UCSD-AML1 (cell line): ENCODE data around the gene C22orf42.
"Not testable (repeated sequence)": the region's sequence is repeated elsewhere in the genome, so short reads cannot be mapped to it uniquely, and the experiment has no call there.

Experiments used
- DNase-seq: peaks from one replicate; lab custom pipeline; 2025; ENCODE audit not compliant: unreplicated experiment; lab: John Stamatoyannopoulos, UW

C22orf42 gene, protein sequence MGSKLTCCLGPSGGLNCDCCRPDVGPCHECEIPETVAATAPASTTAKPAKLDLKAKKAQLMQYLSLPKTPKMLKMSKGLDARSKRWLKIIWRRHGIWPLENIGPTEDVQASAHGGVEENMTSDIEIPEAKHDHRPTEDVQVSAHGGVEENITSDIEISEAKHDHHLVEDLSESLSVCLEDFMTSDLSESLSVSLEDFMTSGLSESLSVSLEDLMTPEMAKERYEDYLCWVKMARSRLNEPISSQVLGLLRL

DNA sequence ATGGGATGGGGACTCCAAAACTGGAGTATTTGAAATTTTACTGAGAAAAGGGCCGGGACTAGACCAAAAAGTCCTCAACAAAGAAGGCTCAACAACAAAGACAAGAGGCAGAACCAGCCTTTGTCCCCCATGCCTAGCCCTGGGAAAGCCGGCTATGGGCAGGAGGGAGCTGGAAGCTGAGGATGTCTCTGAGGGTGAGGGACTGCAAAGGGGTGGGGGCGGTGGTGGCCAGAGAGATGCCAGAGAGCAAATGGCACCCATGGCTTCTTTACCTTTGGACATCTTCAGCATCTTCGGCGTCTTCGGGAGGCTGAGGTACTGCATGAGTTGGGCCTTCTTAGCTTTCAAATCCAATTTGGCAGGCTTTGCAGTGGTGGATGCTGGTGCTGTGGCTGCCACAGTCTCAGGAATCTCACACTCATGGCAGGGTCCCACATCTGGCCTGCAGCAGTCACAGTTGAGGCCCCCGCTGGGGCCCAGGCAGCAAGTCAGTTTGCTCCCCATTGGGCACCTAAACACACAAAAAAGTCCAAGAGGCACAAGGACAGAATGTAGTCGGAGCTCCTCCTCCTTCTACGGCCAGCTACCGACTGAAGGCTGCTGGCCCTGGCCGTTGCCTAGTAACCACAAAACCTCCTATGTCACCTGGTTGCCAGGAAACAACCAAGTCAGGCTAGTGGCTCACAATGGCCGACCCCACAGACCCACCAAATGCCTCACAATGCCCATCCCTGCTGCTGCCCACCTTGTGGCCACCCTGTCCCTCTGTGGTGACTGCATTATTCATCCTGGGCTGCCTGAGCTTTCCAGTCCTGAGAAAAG lies at the start of gene C22orf42:
C22orf42 (minus strand) TSS at position 592 of the 822 bp plus-strand sequence; CDS start at position 504, 88 bp downstream.
- DNase-seq, result no peak

DNA sequence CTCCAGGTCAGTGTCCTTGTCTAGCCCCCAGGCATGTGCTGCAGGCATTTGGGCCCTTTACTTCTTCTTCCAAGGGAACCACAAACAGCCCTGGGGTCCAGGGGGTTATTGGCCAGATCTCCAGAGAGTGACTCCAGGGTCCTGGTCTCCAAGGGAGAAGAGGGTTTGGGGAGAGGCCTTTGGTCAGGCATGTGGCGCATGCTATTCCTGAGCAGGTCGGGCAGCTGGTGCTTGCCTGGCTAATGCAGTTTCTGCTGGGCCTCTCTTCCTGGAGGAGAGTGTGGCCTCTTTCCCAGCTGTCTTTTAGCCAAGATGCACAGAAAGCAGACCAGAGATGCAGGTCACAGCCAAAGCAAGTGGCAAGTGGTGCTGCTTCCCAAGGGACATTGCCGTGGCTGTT lies 49.6 kb upstream of the C22orf42 start:
- DNase-seq, result no peak

DNA sequence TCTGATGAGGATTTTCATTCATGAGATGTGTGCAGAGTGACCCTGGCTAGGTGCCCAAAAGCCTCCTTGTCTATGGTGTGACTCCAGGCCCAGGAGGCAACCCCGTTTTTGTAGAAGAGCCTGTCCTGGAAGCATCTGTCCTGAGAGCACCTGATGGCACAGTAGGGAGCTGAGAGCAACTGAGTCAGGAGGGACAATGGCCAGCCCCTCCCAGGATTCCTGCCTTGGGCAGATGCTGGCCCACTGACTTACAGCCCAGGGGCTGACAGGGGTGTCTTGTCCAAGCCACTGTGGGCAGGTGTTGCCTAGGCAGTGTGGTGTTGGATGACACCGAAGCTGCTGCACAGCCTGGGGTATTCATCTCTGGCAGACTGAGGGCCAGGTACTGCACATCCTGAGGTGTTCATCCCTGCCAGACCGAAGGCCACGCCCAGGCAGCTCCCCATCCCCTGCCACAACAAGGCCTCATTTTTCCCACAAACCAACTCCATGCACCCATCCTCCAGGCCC lies 48.9 kb upstream of the C22orf42 start:
- no peak for DNase-seq

DNA sequence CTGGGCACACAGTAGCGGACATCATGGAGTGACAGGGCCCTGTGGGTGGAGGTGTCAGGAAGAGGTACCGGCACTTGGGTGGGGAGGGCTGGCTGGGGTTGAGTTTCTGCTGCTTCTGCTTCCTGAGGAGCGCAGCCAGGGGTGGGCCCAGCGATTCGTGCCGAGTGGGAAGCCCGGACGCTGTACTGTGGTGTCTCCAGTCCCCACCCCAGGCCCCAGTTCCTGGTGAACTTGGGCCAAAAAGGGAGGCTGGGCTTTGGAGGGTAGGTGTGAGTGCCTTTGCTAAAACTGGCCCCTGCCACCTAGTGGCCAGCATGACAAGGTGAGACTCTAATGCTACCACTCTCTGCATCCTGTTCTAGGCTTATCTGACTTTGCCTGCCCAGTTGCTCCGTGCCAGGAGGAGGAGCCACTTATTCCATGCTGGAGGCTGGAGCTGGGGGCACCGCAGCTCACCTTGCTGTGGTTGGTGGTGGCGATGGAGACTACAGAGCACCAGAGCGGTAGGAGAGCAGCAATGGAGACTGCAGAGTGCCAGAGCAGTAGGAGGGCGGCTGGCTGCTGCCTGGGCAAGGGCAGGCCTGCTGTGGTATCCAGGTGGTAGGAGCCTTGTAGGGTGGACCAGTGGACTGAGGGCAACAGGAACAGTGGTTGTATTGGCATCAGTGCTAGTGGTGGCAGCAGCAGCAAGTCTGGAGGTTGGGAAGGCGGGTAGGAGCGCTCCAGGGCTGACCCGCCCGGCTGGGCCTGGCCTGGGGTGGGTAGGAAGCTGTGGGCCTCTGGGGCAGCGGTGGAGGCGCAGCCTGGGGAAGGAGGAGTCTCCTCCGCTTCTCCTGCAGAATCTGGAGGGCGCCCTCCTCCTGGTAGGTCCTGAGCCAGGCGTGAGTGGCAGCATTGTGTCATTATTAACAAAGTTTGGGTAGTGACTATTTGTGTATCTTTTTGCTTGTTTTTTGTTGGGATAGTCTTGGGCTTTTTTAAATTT lies 48.0 kb upstream of the C22orf42 start:
- peak; percentile 33 for DNase-seq

DNA sequence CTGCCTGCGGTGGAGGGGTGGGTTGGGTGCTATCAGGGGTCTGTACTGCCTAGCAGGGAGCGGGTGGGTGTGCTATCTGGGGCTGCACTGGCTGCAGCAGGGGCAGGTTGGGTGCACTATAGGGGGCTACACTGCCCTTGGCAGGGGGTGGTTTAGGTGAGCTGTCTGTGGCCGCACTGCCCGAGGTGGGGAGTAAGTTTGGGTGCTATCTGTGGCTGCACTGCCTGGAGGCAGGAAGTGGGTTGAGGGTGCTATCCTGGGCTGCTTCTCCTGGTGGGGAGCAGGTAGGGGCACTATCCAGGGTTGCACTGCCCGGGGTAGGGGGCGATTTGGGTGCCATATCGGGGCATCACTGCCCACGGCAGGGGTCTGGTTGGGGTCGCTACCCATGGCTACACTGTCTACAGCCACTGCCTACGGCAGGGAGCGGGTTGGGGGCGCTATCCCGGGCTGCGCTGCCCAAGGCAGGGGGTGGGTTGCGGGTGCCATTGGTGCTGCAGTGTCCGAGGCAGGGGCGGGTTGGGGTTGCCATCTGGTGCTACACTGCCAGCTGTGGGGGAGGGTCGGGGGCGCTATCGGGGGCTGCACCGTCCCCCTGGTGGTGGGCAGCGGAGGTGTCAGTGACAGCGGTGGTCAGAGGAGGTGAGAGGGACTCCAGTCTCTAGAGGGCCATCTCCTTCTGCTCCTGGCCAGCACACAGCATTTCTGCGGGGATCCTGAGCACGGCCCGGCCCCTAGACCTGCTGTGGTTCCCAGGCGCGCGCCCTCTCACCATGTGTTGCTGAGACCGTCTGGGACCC lies 47.1 kb upstream of the C22orf42 start:
- DNase-seq, result no peak

DNA sequence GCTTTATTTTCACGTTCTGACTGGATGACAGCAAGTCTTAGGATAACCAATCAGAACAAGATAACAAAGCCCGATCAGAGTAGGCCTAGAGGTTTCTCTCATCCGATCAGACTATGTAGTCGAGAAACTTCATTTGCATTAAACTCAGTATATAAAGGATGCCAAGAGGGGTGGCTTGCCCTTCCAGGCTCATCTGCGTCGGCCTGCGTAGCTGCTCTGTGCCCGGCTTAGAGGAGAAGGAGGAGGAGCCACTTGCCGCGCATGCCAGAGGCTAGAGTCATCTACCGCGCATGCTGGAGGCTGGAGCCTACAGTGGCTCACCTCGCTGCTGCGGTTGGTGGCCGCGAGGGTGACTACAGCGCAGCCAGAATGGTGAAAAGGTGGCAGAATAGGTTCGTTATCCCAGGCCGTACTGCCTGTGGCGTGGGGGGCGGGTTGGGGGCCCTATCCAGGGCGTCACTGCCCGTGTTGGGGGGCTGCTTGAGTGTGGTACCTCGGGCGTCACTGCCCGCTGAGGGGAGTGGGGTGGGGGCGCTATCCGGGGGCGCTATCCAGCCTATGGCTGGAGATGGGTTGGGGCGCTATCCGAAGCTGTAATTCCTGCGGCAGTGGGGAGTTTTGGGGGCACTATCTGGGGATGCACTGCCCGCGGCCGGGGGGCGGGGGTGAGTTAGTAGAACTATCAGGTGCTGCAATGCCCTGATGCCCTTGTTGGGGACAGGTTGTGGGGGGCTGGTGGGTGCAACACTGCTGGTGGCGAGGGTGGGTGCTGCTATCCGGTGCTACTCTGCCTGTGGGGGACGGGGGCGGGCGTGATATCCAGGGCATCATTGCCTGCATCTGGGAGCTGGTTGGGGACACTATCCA lies 46.0 kb upstream of the C22orf42 start, which contains the start of gene RFPL2:
RFPL2 (minus strand) TSS at position 218 of the 867 bp plus-strand sequence. CDS start 2,622 bp downstream, outside the sequence.
- DNase-seq, result peak; percentile 37

DNA sequence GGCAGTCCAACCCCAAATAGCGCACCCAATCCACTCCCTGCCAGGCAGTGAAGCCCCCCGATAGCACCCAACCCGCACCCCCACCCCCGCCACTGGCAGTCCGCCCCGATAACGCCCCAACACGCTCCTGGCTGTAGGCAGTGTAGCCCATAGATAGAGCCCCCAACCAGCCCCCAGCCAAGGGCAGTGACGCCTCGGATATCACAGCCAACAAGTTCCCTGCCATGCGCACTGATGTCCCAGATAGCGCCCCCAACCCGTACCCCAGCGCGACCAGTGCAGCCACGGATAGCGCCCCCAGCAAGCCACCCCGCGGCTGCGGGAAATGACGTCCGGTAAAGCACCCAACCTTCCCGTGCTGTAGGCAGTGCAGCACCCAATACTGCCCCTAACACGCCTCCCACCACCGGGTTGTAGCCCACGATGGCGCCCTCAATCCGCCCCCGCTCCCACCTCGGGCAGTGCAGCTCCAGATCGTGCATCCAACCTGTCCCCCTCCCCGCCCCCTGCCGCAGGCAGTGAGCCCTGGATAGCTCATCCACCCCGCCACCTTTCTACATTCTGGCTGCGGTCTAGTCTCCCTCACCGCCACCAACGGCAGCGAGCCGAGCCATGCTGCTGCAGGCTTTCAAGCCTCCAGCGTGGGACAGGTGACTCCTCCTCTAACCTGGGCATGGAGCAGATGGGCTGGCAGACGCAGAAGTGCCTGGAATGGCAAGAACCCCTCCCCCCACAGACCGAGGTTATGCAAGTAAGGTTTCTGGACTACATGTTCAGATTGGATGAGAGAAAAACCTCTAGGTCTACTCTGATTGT lies 45.1 kb upstream of the C22orf42 start:
- no peak for DNase-seq

DNA sequence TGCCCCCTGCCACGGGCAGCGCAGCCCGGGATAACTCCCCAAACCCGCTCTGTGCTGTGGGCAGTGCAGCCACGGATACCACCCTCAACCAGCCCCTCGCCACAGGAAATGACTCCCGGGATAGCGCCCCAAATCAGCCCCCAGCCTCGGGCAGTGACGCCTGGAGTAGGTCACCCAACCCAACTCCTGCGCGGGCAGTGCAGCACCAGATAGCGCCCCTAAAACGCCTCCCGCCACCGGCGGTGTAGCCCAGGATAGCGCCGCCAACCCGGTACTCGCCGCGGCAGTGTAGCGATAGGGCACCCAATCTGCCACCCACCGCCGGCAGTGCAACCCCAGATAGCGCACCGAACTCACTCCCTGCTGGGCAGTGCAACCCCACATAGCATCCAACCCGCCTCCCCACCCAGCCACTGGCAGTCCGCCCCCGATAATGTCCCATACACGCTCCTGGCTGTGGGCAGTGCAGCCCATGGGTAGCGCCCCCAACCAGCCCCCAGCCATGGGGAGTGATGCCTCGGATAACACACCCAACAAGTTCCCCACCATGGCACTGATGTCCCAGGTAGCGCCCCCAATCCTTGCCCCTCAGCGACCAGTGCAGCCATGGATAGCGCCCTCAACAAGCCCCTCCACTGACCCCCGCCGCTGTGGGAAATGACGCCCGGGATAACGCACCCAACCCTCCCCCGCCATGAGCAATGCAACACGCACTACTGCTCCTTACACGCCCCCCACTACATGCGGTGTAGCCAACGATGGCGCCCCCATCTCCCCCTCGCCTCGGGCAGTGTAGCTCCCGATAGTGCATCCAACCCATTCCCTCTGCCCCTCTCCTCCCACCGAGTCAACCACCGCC lies 44.3 kb upstream of the C22orf42 start:
- DNase-seq, result no peak

DNA sequence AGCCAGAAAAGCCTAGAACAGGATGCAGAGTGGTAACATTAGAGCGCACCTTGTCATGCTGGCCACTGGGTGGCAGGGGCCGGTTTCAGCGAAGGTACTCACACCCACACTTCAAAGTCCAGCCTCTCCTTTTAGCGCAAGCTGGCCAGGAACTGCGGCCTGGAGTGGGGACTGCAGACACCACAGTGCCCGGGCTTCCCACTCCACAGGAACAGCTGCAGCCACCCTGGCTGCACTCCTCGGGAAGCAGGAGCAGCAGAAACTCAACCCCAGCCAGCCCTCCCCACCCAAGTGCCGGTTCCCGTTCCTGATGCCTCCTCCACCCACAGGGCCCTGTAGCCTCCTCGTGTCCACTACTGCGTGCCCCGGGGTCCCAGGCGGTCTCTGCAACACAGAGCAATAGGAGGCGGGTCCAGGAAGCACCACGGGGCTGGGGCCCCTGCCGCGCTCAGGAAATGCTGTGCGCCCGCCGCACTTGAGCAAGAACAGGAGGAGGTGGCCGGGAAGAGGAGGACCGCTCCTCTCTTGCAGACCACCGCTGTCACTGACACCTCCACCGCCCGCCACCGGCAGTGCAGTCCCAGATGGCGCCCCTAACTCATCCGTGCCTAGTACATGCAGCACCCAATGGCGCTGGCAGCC lies 43.6 kb upstream of the C22orf42 start:
- DNase-seq, result peak; percentile 44

DNA sequence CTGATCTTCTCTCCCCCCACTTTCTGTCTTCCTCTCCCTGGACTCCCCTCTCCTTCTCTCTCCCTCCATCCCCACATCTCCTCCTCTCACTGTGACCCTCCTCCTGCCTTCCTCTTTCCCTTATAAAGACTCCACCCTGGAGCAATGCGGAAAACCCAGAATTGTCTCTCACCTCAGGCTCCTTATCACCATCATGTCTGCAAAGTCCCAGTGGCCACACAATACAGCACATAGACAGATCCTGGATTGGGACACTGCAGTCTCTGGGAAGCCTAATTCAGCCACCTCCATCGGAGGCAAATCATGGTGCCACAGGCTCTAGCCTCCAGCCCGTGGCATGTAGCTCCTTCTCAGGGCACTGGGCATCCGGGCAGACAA lies 43.0 kb upstream of the C22orf42 start:
- no peak for DNase-seq

DNA sequence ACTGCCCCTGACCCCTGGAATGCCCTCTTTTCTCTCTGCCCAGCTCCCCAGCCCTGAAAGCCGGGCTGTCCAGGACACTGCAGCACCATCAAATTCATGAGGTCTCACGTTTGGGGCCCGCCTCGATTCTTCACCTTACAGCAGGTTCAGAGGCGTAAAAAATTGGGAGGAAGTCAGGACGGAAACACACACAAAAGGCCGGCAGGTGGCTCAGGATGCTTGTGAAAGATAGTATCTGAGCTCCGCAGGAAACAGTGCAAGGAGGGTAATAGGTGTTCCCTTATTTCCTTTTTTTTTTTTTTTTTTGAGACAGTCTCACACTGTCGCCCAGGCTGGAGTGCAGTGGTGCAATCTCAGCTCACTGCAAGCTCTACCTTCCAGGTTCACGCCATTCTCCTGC lies 41.6 kb upstream of the C22orf42 start:
- no peak for DNase-seq

DNA sequence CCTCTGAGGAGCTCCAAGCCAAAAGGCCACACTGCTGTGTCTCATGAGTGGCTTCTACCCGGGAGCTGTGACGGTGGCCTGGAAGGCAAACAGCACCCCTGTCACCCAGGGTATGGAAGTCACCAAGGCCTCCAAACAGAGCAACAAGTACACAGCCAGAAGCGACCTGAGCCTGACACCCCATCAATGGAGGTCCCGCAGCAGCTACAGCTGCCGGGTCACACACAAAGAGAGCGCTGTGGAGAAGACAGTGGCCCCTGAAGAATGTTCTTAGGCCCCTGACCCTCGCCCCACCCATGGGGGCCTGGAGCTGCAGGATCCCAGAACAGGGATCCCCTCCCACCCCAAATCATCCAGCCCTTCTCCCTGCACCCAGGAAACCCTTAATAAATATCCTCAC lies 40.9 kb upstream of the C22orf42 start:
- no peak for DNase-seq

DNA sequence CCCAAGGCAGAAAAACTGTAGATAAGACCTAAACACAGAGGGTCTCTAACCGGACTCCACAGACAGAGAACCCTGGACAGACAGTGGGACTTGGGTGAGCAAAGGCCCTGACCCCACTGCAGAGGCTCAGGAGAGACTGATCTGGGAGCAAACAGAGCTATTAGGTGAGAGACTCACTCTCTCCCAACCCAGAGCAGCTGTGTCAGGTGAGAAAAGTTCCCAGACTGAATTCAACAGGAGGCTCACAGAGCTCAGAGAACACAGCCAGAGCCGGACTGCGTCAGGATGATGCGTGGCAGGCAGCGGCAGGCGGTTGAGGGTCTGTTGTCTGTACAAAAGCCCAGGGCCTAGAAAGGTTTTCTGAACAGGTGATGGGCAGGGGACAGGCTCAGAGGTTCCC lies 40.2 kb upstream of the C22orf42 start:
- no peak for DNase-seq

DNA sequence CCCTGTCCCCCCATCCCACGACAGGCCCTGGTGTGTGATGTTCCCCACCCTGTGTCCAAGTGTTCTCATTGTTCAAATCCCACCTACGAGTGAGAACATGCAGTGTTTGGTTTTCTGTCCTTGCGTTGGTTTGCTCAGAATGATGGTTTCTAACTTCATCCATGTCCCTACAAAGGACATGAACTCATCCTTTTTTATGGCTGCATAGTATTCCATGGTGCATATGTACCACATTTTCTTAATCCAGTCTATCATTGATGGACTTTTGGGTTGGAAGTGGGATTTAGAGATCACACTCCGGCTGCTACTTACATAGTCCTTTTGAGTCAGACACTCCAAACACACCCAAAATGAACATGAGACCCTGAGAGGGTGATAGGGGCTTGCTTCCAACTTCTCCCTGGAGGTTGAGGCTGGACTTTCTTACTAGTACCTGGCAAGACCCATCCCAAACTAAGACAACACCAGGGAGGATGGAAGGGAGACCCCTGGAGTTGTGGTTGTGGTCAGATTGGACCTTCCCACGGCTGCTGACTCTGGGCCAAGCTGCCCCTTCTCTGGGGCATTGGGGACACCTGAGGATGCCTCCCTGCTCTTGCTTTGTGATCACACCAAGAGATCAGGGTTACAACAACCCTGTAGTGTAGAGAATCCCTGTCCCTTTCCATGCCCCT lies 38.6 kb upstream of the C22orf42 start:
- DNase-seq, result not testable (repeated sequence)

DNA sequence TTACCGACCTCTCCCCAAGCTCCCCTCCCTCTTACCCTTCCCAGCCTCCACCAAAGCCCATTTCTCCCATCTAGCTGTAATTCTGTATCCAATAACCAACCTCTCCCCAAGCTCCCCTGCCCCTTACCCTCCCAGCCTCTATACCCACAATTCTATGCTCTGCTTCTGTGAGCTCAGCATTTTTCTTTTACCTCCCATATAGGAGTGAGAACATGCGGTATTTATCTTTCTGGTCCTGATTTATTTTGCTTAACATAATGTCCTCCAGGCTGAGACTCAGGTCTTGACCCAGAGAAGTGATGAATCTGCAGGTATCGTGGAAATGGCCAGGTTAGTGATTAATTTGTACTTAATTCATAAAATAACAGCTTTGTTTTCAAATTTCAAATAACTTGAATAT lies 36.8 kb upstream of the C22orf42 start:
- DNase-seq, result not testable (repeated sequence)

DNA sequence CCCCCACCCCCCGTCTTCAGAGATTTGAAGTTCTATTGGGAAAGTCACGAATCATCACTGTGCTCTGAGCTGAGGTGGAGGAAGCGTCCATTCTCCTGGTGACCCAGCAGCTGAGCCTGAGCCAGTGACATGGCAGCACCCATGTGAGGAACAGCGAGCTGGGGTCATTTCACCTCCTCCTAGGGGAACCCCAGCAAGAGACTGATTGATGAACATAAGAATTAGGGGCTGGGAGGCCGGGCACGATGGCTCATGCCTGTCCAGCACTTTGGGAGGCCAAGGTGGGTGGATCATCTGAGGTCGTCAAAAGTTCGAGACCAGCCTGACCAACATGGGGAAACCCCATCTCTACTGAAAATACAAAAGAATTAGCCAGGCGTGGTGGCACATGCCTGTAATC lies 34.2 kb upstream of the C22orf42 start:
- DNase-seq, result not testable (repeated sequence)
